Measurements from ENCODE around the gene ZNF197.
A peak's percentile ranks its signal among the peaks of the same experiment; 100 is the strongest.
"Not testable (repeated sequence)": the region's sequence is repeated elsewhere in the genome, so short reads cannot be mapped to it uniquely, and the experiment has no call there.

Gene ZNF197

DNA sequence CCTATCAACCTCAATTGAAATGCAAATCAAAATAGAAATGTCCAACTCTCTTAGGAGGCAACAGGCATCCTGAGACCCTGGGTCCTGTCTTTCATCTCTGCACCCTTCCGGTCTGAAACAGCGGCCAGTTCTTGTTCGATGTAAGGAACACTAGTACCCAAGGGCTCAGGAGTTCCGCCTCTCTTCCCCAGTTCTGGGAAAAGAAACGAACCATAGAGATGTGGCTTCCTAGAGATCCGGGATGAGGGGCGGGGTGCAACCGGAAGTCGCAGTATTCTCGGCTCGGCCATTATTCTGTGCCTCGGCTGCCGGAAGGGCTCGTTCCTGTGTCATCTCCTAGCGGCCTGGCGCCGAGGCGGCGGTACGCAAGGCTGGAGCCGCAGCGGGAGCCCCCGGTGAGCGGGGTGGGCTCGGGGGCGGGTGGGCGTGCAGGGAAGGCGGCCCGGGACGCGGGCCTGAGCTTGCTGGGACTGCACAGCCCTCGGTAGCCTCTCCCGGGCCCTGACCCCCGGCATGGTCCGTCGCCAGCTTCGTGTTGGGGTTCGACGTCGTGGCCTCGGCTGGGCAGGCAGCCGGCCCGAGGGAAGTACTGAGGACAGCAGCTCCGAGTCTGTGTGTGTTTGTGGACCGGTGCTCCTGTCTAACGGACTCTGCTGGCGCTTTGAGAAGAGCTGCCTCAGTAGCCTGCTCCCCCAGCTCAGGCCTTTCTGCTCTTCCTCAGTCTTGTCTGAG lies at the start of gene ZNF197:
Gene ZNF197, plus strand, starts transcription at position 288 of the 732 bp plus-strand sequence. CDS start 4,119 bp downstream, outside the sequence.
- DNase-seq (ENCODE audit: low read depth, low spot score), result peak; percentile 12

DNA sequence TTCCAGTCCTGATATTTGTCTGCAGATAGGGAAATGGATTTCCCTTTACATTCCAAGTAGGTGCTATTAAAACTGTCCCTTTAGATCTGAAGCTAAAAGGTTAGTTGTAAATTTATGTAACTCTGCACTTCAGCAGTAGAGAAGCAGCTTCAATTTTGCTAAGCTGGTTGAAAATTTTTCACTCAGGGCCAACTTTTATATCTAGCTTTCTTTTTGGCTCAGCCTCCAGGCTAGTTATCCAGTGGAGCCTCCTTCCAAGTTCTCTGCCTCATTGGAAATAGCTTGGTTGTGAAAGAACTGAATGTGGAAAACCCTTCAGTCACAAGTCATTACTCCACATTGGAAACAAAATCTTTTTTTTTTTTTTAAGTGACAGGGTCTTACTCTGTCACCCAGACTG lies 48.2 kb upstream of the ZNF197 start:
- no peak for DNase-seq (ENCODE audit: low read depth, low spot score)

DNA sequence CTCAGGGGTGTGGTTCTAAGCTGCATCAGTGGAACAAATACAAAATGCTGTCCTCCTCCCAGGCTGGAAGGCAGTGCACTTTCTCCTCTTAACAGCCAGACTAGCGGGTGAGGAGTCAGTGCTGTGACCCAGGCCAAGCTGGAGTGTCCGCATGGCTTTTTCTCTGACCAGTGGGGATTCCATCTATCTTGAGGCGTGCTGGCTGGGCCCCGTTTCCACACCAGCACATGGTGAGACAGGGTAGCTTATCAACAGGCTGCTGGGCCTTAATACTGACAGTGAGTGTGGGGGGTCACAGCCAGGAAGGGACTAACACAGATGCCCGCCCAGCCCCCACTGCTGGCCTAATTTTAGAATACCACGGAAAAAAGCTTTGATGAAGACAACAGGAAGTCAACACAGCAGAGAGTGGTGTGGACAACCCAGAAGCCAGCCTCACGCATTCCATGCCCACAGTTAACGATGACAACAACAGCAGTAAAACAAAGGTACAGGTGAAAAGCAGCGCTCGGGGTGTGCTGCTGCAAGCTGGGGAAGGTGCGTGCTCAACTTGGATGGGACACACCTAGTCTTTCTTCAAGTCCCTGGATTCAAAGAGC lies 47.4 kb upstream of the ZNF197 start:
- not testable (repeated sequence) for DNase-seq (ENCODE audit: low read depth, low spot score)

DNA sequence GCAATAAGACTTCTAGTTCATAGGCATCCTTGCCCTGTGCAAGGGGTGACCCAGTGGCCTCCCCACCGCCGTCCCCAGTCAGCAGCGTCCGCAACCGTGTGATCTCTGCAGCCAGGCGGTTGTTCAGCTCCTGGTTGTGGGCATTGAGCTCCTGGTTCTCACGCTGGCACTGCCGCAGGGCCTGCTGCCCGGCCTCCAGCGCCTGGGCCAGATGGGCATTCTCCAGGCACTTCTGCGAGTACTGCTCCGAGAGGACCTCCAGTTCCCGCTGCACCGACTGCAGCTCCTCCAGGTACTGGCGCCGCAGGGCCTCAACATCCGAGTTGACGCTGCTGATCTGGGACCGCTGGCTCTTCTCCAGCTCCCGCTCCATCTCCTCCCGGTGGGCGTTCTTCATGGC lies 46.5 kb upstream of the ZNF197 start:
- DNase-seq (ENCODE audit: low read depth, low spot score), result not testable (repeated sequence)

DNA sequence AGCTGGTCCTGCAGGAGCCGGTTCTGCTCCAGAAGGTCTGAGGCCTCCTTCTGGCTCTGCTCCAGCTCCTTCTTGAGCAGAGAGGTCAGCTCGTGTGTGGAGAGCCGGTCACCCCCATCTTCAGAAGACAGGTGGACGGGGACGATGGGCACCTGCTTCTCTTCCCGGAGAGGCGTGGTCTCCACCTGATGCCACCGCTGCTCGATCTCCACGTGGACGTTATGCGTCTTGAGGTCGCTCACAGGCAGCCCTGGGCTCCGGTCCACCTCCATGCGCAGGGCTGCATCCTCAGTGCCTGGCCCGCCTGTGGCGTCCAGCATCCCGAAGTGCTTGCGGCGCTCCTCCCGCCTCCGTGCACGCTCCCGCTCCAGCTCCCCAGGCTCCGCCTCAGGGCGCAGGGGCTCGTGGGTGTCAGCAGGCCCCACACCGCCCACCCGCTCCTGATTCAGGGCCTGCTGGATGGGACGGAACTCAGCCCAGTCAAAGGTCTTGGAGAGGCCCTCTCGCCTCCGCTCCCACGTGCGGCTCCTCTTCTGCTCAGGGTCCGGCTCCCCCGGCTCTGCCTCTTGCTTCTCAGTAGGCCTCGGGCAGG lies 45.8 kb upstream of the ZNF197 start:
- not testable (repeated sequence) for DNase-seq (ENCODE audit: low read depth, low spot score)

DNA sequence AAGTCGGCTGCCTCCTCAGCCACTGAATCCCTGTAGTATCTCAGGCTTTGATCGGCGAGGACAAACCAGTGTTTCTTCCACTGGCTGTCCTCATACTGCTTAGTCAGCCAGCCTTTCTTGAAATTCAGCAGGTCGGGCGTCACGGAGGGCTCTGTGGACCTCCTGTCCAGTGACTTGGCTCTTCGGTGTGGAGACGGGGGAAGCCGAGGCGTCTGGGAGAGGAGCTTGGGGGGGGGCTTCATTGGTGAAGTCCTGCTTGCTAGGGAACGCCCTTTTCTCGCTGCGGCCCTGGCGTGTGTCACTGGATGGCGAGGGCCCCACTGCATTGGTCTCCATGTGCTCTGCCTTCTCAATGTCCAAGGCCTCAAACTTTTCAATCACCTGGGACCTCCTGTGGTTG lies 45.1 kb upstream of the ZNF197 start:
- not testable (repeated sequence) for DNase-seq (ENCODE audit: low read depth, low spot score)

DNA sequence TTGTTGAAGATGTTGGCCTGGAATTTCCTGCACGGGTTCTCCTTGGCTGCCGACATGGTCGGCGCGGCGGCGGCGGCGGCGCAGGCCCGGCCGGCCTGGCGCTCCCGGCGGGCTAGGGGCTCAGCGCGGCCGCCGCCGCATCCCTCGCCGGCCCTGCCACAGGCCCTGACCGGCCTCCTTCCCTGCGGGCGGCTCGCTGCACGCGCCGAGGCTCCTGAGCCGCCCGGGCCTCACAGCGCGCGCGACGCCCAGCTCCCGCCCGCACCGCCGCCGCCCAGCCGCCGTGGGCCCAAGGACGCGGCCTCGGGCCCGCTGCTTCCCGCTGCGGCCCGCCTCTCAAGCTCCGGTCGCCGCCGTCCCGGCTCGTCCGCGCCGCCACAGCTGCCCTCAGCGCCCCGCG lies 43.9 kb upstream of the ZNF197 start:
- not testable (repeated sequence) for DNase-seq (ENCODE audit: low read depth, low spot score)

DNA sequence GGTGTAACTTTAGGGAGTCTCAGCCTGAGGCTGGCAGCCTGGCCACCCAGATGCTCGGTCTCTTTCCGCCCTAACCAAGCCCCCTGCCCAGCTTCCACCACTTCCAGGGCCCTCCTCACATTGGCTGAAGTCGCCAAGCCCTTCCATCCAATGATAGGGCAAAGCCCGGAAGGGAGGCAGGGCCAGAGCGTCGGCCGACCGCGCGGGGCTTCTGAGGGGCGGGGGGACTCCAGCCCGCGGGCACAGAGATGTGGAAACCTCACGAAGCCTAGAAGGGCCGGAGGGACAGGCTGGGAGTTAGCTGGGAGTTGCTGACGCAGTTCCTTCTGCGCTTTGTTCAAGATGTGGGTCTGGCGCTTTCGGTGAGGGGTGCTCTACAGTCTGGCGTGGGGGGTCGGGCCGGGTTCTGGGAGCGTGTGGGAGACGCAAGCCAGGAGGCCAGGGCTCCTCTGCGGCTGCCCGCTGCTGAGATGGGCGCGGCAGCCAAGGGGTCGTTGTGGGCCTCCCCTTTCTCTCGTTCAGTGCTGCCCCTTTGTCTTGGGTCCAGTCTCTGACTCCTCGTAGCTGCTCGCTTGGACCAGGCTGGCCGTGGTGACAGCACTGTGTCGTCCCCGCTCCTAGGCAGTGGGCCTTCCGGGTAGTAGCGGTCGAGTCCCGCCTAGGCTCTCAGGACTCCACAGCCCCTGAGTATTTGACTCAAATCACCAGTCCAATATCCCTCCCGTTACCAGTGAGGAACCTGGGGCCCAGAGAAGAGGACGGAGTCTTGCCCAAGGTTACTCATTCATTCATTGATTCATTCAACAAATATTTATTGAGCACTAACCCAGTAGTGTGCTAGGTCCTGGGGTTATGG lies 40.0 kb upstream of the ZNF197 start, which contains the start of gene ZNF660:
Gene ZNF660, plus strand, starts transcription at position 319 of the 856 bp plus-strand sequence. CDS start 9,230 bp downstream, outside the sequence.
- no peak for DNase-seq (ENCODE audit: low read depth, low spot score)

DNA sequence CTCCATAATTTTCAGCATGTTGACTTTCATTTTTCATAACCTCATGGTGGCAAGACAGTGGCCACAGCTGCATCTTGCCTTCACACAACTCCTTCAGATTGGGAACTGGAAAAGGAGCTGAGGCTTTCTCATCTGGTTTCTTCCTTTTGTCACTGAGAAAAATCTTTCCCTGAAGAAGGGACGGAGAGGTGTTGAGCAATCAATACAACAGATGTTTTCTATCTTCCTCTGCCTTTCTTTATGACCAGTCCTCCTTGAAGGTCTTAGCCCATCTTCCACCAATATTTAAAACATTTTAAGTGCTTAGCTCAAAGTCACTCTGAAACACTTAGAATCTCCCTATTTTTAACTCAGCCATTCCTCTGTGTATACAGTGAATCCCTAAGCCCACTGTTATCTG lies 28.2 kb upstream of the ZNF197 start:
- no peak for DNase-seq (ENCODE audit: low read depth, low spot score)

DNA sequence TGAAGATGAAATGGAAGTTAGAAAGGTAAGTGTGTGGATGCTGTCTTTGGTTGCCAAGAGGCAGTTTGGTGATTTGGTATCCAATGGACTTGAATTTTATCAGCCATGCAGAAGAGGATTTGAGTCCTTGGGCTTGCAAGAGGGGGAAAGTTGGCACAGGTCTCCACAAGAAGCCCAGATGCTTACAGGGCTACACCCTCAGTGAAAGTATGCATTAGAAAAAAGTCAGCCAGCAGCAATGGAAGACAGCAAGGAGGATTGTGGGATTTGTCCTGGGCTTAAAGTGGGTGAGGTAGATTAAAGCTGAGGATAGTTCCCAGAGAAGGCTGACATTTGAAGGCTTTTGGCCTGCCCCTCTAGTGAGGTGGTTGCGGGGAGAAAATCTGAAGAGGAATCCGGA lies 23.1 kb upstream of the ZNF197 start:
- no peak for DNase-seq (ENCODE audit: low read depth, low spot score)

DNA sequence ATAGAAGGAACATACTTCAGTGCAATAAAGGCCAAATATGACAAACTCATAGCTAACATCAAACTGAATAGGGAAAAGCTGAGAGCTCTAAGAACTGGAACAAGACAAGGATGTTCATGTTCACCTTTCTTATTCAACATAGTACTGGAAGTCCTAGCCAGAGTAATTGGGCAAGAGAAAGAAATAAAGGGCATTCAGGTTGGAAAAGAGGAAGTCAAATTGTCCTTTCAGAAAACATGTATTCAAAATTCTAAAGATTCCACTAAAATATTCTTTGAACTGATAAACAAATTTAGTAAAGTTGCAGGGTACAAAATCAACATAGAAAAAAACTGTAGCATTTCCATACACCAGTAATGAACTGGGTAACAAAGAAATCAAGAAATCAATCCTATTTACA lies 12.2 kb upstream of the ZNF197 start:
- no peak for DNase-seq (ENCODE audit: low read depth, low spot score)

DNA sequence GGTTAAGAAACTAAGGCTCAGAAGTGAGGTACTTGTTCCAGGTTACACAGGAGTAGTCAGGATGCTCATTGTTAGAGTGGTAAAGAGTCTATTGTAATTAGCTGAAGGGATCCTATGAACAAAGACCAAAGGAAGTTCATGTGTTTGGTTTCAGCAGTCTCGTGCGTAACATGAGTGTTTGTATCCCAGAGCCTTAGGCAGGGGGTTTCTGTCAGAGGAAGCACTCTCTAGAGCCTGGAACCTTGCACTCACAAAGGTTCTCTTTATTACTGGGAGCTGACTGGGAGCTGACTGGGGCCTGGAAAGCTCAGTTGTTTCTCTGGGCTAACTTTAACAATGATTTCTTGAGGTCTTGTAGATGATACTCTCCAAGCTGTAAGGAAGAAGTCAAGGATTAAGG lies 3.9 kb downstream of the ZNF197 start:
- no peak for DNase-seq (ENCODE audit: low read depth, low spot score)

DNA sequence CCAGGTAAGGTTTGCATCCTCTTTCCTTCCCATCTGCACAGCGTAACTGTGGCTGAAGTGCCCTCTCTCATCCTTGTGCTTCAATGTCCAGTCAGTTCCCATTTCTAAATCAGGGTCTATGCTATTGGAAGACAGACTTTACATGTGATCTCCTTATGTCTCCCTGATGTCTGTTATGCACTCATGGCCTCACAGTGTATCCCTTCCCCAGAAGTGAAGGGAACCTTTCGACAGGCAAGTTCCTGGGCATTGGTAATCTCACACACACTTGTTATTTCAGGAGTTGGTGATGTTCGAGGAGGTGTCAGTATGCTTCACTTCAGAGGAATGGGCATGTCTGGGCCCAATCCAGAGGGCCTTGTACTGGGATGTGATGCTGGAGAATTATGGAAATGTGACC lies 7.4 kb downstream of the ZNF197 start:
- no peak for DNase-seq (ENCODE audit: low read depth, low spot score)

DNA sequence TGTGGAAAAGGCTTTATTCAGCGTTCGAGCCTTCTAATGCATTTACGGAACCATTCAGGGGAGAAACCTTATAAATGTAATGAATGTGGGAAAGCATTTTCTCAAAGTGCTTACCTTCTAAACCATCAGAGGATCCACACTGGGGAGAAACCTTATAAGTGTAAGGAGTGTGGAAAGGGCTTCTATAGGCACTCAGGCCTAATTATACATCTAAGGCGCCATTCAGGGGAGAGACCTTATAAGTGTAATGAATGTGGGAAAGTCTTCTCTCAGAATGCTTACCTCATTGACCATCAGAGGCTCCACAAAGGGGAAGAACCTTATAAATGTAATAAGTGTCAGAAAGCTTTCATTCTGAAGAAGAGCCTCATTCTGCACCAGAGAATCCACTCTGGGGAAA lies 17.5 kb downstream of the ZNF197 start:
- DNase-seq (ENCODE audit: low read depth, low spot score), result no peak

DNA sequence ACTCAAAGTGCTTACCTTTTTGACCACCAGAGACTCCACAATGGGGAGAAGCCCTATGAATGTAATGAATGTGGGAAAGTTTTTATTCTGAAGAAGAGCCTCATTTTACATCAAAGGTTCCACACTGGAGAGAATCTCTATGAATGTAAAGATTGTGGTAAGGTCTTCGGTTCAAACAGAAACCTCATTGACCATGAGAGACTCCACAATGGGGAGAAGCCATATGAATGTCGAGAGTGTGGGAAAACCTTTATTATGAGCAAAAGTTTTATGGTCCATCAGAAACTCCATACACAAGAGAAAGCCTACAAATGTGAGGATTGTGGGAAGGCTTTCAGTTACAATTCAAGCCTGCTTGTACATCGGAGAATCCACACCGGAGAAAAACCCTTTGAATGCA lies 18.2 kb downstream of the ZNF197 start:
- no peak for DNase-seq (ENCODE audit: low read depth, low spot score)

DNA sequence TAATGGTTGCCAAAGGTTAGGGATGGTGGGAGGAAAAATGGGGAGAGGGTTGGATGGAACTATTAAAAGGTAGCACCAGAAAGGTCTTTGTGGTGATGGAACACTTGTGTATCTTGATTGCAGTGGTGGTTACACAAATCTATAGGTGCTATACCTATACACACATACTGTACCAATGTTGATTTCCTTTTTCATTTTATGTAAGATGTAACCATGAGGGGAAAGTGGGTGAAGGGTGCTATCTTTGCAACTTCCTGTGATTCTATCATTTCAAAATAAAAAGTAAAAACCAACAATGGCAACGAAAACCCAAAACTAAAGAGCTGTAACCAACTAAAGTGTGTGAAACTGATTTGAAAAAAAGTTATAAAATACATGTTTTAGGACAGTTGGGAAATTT lies 22.9 kb downstream of the ZNF197 start:
- DNase-seq (ENCODE audit: low read depth, low spot score), result no peak

DNA sequence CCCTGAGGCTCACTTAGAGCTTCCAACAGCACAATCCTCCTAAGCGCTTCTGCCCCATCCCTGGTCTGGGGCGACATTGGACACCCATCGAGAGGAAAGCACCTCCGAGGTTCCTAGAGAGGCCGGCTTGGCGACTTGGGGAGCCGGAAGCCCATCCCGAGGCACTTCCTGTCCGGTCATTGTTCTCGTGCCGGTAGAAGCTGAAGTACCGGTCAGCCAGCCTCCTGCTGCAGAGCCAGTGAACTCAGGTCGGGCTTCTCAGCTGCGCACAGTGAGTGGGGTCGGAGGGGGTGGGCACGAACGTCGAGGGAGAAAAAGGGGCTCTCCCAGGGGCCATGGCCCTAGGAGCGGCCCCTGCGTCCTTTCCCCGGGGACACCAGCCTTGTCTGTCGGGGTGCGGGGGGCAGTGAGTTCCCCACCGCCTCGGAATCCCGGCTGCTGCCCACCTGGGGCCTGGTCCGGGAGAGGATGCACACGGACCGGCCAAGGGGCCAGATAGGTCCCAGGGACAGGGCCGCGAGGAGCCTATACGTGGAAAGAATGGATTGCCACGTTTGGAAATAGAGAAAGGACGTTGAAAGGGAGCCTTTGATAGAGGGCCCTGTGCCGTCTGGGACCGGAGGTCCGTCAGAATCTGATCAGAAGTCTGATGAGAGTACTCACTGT lies 23.9 kb downstream of the ZNF197 start, which contains the start of gene ZNF35:
Gene ZNF35, plus strand, starts transcription at position 169 of the 666 bp plus-strand sequence. CDS start 2,336 bp downstream, outside the sequence.
- no peak for DNase-seq (ENCODE audit: low read depth, low spot score)

DNA sequence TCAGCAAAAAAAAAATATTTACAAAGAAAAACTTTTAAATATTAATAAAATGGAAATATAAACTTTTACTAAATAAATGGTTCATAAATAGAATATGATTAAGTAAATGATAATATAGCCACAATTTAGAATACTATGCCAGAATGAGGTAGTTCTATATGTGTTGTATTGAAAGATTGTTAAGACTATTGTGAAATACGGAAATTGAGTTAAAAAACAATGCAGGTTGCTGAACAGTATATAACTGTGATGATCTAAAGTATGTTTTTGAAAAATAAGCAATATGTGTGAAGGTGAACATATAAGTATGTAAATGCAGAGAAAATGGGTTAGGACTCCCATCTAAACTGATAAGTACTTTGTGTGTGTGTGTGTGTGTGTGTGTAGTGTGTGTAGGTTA lies 24.9 kb downstream of the ZNF197 start:
- DNase-seq (ENCODE audit: low read depth, low spot score), result no peak

DNA sequence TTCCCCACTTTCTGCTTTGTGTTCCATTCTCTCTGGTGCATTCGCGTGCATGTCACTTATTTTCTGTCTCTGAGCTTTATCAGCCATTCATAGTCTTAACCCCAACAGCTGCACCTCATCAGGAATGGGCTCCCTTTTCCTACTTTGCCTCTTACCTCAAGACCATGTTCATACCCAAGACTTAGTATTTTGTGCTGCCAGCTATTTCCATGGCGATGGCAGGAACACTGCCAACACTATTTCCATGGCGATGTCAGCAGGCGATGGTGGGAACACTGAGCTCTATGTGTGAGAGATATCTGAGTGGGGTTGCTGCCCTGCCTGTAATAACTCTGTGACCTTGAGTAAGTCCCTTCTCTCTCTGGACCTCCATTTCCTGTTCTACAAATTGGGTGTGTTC lies 29.2 kb downstream of the ZNF197 start:
- no peak for DNase-seq (ENCODE audit: low read depth, low spot score)

DNA sequence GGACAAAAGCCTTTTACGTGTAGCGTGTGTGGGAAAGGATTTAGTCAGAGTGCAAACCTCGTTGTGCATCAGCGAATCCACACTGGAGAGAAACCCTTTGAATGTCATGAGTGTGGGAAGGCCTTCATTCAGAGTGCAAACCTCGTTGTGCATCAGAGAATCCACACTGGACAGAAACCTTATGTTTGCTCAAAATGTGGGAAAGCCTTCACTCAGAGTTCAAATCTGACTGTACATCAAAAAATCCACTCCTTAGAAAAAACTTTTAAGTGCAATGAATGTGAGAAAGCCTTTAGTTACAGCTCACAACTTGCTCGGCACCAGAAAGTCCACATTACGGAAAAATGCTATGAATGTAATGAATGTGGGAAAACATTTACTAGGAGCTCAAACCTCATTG lies 34.2 kb downstream of the ZNF197 start:
- no peak for DNase-seq (ENCODE audit: low read depth, low spot score)

DNA sequence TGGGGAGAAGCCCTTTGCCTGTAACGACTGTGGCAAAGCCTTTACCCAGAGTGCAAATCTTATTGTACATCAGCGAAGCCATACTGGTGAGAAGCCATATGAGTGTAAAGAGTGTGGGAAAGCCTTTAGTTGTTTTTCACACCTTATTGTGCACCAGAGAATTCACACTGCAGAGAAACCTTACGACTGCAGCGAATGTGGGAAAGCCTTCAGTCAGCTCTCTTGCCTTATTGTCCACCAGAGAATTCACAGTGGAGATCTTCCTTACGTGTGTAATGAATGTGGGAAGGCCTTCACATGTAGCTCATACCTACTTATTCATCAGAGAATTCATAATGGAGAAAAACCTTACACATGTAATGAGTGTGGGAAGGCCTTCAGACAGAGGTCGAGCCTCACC lies 34.6 kb downstream of the ZNF197 start:
- no peak for DNase-seq (ENCODE audit: low read depth, low spot score)
